GM19438 (cell line): ENCODE data around the gene BCAP31.
"Not testable (repeated sequence)": the region's sequence is repeated elsewhere in the genome, so short reads cannot be mapped to it uniquely, and the experiment has no call there.

Experiments
- ATAC-seq: cut with Tn5 transposase; IDR thresholded peaks from one replicate; pipeline ENCODE4 v1.9.1; 2021; ENCODE audit warnings: low read depth; ENCODE audit not compliant: unreplicated experiment

Gene BCAP31

DNA sequence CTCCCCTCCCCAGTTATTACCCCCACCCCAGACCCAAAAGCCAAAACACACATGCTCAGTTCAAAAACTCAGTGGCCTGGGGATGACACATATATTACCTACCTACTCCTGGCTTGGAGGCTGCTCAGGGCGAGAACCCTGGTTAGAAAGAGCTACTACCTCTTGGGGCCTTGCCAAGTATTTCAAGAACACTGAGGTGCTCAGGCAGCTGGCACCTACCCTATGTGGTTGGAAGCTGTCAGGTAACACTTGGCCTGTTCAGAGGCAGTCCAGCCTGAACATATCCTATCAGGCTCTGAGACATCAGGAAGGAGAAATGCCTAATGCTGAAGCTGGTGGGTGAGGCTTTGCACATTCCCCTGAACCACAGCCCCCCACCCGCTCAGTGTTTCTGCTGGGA, 4.9 kb downstream of the BCAP31 start:
- no peak for ATAC-seq

GRCh38 chrX:153717445-153717844, 6.7 kb downstream of the BCAP31 start:
- no peak for ATAC-seq

- no peak for ATAC-seq
Measured at GRCh38 chrX:153714256-153714655, 9.9 kb downstream of the BCAP31 start.

DNA sequence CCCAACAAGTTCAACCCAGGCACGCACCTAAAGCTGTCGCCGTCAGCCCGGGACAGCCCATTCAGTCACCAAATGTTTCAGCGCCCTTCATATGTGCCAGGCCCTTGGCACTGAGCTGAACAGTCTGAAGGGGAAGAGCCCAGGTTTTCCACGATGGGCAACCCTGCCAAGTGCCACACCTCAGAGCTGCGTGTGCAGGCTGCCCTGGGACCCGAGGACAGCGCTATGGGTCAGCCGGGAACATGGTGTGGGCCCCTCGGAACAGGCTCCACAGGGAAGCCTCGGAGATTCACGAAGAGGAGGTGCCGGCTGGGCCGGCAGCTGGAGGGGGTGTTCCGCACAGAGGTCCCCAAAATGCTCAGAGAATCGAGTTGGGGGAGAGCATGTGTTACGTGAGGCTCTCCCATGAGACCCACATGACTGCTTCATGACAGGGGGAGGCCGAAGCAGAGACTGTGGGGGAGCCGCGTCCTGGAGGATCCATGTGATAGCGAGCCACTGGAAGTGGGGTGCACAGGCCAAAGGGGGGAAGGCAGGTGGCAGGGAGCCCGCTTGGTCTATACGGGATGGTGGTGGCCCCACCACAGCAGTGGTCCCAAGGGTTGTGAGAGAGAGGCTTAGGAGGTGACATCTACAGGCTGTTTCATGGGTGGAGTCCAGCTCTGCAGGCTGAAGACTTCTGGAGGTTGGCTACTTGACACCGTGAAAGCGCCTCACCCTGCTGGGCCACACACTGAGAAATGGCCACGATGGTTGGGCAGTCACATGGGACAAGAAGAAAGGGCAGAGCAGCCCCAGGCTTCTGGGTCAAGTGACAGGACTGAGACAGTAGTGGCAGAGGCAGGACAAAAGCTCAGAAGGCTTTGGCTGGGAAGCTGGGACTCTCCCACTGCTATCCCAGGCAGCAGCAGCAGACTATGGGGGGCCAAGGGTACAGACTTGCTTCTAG, 14.2 kb downstream of the BCAP31 start:
- ATAC-seq, result no peak

DNA sequence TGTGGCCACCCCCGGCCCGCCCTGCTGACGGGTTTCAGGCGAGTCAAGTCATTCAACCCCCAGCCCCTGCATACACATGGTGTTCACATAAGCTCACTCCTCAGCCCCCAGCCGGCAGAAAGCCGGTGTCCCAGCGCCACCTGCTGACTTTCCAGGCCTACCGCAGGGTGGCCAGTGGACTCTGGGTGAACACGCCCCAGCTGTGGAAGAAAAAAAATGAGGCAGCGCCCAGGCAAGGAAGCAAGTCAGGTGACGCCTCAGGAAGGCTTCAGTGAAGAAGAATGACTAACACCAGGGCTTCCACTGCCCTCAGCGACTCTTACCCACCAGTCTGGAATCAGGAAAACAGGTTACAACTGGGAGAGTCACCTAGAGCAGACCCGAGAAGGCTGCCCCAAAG, 15.8 kb downstream of the BCAP31 start:
- no peak for ATAC-seq

DNA sequence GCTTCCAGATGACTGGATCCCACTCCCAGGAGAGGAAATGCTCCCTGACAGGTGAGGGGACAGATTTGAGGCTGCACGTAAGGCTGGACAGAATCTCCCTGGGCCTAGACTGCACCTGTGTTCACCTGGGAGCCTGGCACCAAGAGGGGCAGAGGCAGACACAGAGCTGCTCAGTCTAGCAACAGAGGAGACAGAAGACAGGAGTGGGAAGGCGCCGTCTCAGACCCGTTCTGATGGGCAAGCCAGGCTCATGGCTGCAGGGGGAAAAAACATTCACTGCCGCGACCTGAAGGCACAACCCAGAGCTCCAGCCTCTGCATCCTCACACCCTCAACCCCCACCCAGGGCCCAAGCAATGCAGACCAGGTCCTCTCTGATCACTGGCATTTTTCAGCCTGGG, 16.8 kb downstream of the BCAP31 start:
- no peak for ATAC-seq

GRCh38 chrX:153706799-153707198, 17.4 kb downstream of the BCAP31 start:
- ATAC-seq, result no peak

DNA sequence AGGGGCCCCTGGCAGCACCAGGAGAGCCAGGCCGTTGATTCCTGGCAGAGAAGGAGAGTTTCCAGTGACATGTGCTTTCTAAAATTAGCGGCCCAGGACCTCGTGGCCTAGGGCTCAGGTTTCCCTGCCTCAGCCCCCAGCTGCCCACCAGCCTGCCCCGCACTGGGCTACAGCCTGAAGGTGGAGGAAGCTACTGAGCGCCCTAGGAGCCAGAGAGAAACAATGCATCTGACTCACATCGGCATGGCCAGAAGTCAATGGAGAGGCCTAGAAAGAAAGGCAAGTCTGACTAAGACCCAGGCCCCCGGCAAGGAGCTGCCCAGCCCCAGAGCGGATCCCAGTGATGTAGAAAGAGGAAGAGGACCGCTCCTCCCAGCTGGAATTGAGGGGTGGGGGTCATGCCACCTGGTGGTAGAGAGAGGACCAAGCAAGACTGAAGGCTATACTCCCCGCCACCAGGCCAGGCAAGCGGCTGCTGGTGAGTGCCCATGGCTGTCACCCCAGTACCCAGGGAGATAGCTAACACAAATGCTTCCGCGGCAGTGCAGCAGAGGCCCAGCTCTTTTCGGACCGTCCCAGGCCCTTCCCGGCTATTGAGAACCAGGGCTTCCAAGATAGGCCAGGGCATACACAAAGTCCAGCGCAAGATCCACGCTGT, 18.7 kb downstream of the BCAP31 start:
- not testable (repeated sequence) for ATAC-seq

DNA sequence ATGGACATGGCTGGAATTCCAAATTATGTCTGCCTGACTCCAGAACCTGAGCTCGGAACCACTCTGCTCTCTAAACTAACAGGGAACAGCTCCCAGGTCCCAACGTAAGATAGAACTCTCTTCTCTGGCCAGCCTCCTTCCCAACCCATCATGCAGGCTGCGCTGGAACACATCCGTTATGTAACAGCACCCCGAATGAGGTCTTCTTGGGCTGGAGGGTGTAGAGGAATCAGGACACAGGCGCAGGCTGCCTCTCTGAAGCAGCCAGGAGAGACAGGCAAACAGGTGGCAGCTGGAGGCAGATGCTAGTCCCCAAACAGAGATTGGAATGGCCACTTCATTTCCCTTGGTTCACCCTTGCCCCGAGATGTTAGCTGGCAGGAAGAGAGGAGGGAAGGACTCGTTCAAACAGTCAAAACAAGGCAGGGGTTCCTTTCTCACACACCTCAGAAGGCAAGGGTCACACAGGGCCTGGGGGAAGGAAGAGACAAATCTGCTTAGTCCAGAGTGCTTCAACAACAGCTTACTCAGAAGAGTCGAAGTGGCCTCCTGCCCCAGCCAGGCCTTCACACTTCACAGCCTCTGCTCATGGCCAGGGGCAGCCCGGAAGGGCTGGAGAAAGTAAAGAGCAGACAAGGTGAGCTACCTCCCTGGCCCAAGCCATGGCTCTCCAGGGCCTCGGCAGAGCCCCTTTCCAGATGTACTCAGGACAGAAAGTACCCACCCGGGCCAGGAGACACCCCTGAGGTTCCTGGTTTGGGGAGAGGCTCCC, 19.4 kb downstream of the BCAP31 start:
- not testable (repeated sequence) for ATAC-seq

DNA sequence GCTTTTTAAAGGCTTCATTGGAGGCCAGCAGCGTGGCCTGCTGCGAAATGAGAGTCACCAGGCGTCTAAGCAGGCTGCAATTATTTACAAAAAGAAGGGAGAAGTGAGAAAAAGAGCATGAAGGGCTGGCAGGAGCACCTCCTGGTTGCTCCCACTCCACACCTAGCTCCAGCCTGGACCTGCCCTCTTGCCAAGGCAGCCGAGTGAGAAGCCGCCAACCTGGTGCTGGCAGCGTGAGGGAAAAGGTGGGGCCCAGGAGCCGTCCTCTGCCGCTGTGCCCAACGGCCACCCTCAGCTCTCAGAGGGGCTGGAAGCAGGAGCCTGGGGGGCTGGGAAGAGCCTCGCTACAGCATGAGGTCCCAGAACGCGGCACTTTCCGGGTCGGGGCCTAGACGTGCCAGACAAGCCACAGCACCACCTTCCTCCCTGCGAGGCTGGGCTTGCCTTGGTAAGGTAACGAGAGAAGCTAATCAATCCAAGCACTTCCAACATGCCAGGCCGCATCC, 20.1 kb downstream of the BCAP31 start:
- ATAC-seq, result no peak

DNA sequence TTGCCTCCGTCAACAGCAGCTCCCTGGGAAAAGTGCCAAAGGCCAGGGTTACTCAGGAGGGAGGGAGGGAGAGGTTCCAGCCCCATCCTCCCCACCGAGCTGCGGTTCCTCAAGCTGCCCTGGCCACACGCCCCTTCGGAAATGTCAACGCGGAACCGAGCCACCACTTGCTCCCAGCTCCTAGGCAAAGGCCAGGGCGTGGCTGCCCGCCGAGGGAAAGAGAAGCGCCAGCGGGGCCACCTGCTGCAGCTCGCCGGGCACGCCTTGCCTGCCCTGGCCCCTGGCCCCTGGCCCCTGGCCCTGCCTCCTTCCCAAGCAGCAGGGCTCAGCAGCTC, 21.2 kb downstream of the BCAP31 start:
- no peak for ATAC-seq

- ATAC-seq, result no peak
Measured at GRCh38 chrX:153702336-153703035, 21.7 kb downstream of the BCAP31 start.

DNA sequence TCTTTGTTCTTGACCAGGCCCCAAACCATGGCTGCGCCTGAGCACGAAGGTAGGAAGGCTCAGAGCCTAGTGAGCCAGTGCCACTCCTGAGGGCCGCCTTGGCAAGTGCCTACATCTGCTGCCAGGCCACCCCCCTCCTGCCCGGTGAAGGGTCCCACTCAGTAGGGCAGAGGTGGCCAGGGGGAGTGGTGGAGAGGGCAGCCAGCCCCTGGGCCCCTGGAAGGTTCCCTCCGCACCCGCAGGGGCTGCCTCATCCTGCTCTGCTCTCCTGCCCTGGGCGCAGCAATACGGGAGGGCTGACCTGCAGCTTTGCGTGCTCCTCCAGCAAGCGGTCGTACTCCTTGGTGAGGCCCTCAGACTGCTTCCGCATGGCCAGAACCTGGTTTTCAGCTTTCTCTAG, 22.5 kb downstream of the BCAP31 start:
- ATAC-seq, result no peak

GRCh38 chrX:153700967-153701366, 23.2 kb downstream of the BCAP31 start:
- ATAC-seq, result no peak

DNA sequence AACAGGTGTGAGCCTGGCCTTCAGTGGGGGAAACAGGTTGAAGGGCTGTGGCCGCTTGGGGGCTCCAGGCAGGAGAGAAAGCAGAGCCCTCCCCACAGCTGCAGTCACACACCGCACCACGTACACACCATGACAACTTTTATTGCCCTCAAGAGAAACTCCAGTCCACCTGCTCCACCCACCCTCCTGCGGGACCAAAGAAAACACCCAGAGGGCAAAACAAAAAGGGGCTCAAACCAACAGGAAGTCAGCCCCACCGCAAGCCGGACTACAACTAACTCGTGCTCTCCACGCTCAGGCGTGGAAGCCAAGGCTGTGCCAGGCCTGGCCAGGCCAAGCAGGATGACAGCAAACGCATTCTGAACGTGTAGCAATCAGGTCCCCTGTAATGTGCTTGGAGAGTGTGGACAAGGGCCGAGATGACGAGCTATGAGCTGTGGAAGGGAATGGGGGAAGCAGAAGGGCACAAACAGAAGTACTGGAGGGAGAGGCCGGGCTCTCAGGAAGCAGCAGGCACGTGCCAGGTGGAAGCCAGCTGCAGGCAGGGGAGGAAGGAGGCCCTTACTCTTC, 23.7 kb downstream of the BCAP31 start:
- ATAC-seq, result no peak

GRCh38 chrX:153699784-153700371, 24.3 kb downstream of the BCAP31 start:
- ATAC-seq, result not testable (repeated sequence)

GRCh38 chrX:153699210-153699783, 24.9 kb downstream of the BCAP31 start:
- not testable (repeated sequence) for ATAC-seq

DNA sequence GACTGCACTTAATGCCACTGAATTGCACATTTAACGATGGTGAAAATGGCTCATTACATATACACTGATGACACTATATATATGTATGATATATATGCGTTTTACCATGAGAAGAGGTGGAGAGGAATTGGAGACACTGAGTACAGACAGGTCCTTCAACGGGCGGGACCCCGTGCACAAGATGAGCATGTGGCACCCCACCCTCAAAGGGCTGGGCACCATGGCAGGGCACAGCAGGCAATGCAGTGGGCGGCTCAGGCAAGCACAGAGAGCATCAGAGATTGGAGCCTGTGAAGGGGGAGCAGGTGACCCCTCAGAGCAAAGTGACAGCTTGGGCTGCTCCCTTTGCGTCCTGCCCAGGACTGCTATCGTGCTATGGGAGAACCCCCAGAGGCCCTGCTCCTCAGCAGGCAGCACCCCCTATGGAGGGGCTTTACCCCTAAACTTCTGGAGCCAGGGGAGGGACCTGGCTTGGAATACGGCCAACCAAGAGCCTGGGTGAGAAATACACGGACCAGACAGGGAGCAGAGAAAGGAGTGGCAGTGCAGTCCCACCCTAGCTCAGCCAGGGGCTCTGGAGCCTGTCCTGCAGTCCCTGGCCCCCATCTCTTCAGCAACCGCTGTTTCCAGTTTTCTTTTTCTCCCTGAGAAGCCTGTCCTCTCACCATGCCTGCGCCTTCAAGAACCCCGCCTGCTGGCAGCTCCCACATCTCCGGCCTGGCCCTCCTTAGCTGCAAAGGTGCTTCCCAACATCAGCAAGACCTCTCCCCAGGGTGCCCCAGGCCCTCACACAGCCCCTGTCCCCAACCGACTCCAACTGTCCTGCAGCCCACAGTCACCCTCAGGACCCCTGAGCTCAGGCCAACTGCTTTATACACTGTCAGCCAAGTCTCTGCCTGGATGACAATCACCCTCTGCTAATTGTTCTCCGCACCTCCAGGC, 26.0 kb downstream of the BCAP31 start:
- no peak for ATAC-seq
